ENCODE measurements around the gene VWDE. TPM values are rescaled to one million over a fixed set of nuclear protein-coding genes. Genes with fewer than 3 reads are reported as not detected.

VWDE gene
- total RNA-seq, 1 experiment from 2014 or later, result 9.7 TPM

DNA sequence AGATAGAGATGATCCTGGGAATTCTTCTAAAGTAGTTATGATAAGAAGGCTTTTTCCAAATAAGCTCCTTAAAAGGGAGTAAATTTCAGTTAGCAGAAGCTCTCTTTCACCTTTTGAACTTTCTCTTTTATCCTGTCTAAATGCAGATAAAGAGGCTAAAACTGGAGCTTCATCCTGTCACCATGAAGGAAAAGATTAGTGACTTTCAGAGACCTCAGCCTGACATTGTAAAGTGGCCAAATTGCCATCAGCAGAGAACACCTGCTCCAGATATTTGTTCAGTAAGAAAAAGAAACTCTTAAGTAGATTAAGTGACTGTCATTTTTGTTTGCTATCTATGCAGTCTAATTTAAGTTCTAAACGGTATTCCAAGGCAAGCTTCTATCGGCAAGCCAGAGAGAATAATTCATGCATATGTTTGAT, 18.3 kb downstream of the VWDE start:
- H3K36me3 ChIP-seq (replicated peaks; ENCODE audit: control insufficient read depth, insufficient read depth, low read length), result peaks cover 7% of the 10 kb centered on the region
- no peak overlapping the region for H3K4me3 ChIP-seq (ENCODE audit: insufficient read depth, low read depth, low read length)
- DNase-seq, result no peak
- no peaks in the 10 kb centered on the region for H3K27me3 ChIP-seq (ENCODE audit: control insufficient read depth, insufficient read depth, low read length)

DNA sequence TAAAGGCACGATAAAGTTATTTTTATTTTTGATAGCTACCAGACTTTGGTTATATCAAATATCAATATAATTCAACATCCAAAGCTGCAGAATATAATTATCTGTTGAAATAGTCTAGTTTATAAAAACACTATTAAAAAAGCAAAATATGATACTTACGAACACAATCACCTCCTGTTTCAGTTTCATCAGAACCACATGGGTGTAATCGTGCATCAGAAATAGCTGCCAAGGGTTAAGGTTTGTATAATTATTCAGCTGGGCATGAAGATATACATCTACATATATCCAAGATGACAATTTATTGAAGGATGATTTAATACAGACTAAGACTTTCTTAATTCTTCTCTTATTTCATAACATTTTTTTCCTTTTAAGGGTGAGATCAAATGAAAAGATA, 20.3 kb downstream of the VWDE start:
- Histone ChIP-seq H3K36me3 (replicated peaks; ENCODE audit: control insufficient read depth, insufficient read depth, low read length) (peaks cover 14% of the 10 kb centered on the region), H3K4me3 (ENCODE audit: insufficient read depth, low read depth, low read length) (no peak overlapping the region), H3K27me3 (ENCODE audit: control insufficient read depth, insufficient read depth, low read length) (no peaks in the 10 kb centered on the region)
- DNase-seq, result no peak

DNA sequence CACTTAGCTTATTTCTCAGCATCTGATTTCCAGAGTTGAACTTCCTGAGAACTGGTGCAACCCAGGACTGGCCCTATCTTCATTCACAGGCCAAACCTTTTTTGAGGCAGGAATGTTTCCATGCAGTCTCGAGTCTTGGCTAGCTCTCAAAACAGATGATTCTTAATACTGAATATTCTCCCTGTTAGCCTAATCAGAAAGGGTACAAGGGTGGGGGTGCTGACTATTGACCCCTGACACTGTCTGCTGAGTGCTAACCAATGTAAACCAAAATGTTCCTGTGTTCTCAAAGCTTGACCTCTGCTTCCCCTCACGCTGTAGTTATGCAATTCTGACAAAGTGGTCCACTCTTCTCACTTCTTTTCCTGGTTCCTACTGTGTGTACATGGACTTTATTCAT, 25.3 kb downstream of the VWDE start:
- Histone ChIP-seq H3K4me3 (ENCODE audit: insufficient read depth, low read depth, low read length) (no peak overlapping the region), H3K36me3 (replicated peaks; ENCODE audit: control insufficient read depth, insufficient read depth, low read length) (peaks cover 8% of the 10 kb centered on the region), H3K27me3 (ENCODE audit: control insufficient read depth, insufficient read depth, low read length) (no peaks in the 10 kb centered on the region)
- no peak for DNase-seq

DNA sequence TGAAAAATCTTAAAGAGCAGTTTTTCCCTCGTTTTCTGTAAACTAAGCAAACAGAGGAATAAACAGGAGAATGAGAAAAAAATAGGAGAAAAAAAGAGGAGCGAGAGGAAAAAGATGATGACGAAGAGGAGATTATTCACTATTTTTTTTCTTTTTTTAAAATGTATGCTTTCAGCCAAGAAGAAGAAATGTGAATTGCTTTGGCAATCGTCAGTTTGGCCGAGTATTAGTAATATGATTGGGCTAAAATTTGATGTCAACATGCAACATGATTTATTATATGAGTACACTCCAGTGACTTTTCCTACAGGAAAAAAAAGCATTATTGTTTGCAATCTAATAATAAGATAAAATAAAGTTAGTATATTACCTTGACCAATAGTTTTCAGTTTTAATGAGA, 26.3 kb downstream of the VWDE start:
- no peaks in the 10 kb centered on the region for H3K27me3 ChIP-seq (ENCODE audit: control insufficient read depth, insufficient read depth, low read length)
- DNase-seq, result no peak

DNA sequence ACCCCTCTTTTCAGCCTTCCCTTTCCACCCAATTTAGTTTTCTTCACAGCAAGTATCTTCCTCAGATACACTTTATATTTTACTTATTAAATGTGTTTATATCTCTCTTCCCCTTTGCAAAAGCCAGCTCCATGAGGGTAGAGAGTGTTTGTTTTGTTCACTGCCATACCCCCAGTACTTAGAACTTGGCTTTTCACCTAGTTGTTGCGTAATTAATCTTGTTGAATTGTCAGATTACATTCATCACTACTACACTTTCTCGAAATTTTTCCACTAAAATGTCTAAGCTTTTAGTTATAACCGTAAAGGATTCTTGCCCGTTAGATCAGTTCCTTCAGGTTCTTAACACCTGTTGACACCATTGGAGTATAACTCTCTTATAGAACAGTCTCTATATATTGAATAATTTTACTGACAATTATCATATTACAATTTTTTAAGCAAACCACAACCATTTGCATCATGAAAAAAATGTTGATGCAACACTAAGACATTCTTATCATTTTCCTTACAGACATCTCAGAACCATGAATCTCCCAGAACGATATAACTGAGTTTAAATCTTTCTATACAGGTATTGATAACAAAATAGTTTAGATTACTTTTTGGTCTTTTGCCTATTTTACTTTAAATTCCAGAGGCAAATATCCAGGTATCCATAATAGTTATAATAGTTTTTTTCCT, 29.9 kb downstream of the VWDE start:
- H3K27me3 ChIP-seq (ENCODE audit: control insufficient read depth, insufficient read depth, low read length), result no peaks in the 10 kb centered on the region
- no peak for DNase-seq
- H3K4me3 ChIP-seq (ENCODE audit: insufficient read depth, low read depth, low read length), result no peak overlapping the region
- H3K36me3 ChIP-seq (replicated peaks; ENCODE audit: control insufficient read depth, insufficient read depth, low read length), result peaks cover 11% of the 10 kb centered on the region

More for the DNA sequence above, 26.3 kb downstream of the VWDE start:
- no peak overlapping the region for H3K4me3 ChIP-seq (ENCODE audit: insufficient read depth, low read depth, low read length)
- H3K36me3 ChIP-seq (replicated peaks; ENCODE audit: control insufficient read depth, insufficient read depth, low read length), result peaks cover 10% of the 10 kb centered on the region

DNA sequence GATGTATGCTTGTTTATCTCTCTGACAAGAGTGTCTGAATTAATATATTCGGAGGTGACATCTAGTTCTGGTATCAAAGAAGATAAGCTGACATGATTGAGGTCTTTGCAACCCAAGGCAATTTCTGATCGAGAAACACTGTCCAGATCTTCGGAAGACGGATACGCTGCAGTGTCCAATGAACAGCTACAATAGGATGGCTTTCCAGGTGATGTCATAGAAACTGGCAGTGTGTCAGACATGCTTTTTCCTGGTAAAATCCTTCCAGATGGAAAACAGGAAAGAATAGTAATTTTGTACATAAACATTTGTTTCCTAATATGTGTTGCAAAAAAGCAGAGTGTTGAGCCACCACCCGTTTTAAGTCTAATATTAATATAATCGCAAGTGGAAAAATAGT, 33.4 kb downstream of the VWDE start:
- no peak for DNase-seq
- H3K4me3 ChIP-seq (ENCODE audit: insufficient read depth, low read depth, low read length), result no peak overlapping the region
- no peaks in the 10 kb centered on the region for H3K27me3 ChIP-seq (ENCODE audit: control insufficient read depth, insufficient read depth, low read length)
- H3K36me3 ChIP-seq (replicated peaks; ENCODE audit: control insufficient read depth, insufficient read depth, low read length), result peaks cover 11% of the 10 kb centered on the region

DNA sequence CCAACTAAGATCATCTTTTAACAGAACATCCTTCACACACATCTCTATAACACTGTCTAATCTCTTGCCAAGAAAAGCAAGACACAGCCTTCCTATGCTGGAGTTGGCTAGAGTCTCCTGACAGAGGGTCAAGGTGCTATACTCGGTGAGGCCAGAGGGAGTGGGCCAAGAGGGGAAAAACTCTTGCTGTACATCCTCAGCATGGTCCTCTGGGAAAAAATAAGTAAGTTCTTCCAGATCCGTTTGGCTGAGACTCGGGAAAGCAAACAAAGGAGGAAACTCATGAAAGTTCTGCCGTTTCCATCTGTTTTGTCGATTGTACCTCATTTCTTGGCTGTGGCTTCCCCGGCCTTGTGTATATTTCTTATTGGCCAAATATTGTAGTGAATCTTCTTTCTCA, 33.9 kb downstream of the VWDE start:
- Histone ChIP-seq H3K4me3 (ENCODE audit: insufficient read depth, low read depth, low read length) (no peak overlapping the region), H3K36me3 (replicated peaks; ENCODE audit: control insufficient read depth, insufficient read depth, low read length) (peaks cover 11% of the 10 kb centered on the region), H3K27me3 (ENCODE audit: control insufficient read depth, insufficient read depth, low read length) (no peaks in the 10 kb centered on the region)
- no peak for DNase-seq

DNA sequence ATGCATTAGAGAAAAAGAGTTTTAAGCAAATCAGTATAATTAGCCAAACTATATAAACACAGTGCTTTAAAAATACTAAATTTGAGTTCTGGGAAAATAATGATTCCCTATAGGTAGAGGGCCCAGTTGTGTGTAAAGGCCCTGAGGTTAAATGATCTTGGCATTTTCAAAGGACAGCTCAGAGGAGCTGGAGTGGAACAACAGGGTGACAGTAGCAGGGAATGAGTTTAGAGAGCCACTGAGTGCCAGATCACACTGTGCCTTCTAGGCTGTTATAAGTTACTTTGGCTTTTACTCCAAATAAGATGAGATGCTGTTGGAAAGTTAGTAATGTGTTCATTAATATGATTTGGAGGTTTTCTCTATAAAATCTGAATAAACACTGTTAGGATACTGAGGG, 34.6 kb downstream of the VWDE start:
- DNase-seq, result no peak
- peaks cover 11% of the 10 kb centered on the region for H3K36me3 ChIP-seq (replicated peaks; ENCODE audit: control insufficient read depth, insufficient read depth, low read length)
- no peak overlapping the region for H3K4me3 ChIP-seq (ENCODE audit: insufficient read depth, low read depth, low read length)
- H3K27me3 ChIP-seq (ENCODE audit: control insufficient read depth, insufficient read depth, low read length), result no peaks in the 10 kb centered on the region

DNA sequence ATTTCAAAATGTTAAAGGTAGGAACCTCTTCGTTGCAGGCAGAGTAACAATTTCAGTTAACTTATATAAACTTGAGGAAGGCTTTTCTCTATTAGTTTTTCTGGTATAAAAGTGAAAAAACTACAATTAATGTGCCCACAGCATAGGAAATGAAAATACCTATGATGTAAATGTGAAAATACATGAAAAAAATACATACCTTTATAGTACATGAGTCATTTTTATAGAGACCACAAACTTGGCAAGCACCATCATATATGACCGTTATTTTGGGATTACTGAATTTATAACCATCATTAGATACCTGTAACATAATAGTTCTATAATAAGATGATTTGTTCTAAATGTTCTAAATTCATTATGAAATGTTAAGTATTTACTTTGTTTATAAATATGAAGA, 42.7 kb downstream of the VWDE start:
- H3K27me3 ChIP-seq (ENCODE audit: control insufficient read depth, insufficient read depth, low read length), result no peaks in the 10 kb centered on the region
- H3K4me3 ChIP-seq (ENCODE audit: insufficient read depth, low read depth, low read length), result no peak overlapping the region
- H3K36me3 ChIP-seq (replicated peaks; ENCODE audit: control insufficient read depth, insufficient read depth, low read length), result peaks cover 9% of the 10 kb centered on the region
- DNase-seq, result no peak

DNA sequence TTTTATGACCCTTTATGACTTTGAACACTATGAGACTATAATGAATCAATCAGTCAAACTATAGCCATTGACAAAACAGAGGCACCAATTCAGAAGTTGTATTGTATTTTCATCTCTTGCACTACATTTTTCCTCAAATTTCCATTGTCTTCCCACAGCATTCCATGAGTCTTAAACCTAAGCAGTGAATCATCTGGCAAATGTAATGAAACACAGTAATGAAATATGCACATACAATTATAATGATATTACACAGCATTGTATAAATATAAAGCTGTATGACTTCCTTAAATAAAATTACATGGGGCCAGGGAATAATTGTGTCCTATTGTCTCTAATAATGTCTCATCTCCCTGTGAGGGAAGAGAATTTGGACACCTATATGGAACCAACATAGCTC, 45.0 kb downstream of the VWDE start:
- DNase-seq, result no peak
- no peaks in the 10 kb centered on the region for H3K27me3 ChIP-seq (ENCODE audit: control insufficient read depth, insufficient read depth, low read length)
- H3K36me3 ChIP-seq (replicated peaks; ENCODE audit: control insufficient read depth, insufficient read depth, low read length), result peaks cover 15% of the 10 kb centered on the region
- no peak overlapping the region for H3K4me3 ChIP-seq (ENCODE audit: insufficient read depth, low read depth, low read length)

DNA sequence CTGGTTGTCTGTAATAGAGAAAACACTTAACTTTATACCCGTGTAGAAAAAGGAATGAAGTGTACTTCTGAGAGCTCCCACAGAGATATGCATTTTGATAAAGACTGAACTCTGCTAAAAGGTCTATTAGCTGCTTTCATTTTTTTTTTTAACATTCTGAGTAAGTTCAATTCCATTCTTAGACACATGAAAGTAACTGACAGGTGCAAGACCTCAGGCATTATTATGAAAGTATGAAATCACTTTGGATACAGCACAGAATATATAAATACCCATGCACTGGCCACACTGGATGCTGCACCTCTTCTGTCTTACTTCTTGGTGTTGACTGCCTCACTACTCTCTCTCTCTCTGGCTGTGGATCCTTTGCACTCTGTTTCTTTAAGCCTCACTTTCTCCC, 46.2 kb downstream of the VWDE start:
- Histone ChIP-seq H3K27me3 (ENCODE audit: control insufficient read depth, insufficient read depth, low read length) (no peaks in the 10 kb centered on the region), H3K36me3 (replicated peaks; ENCODE audit: control insufficient read depth, insufficient read depth, low read length) (peaks cover 16% of the 10 kb centered on the region), H3K4me3 (ENCODE audit: insufficient read depth, low read depth, low read length) (no peak overlapping the region)
- no peak for DNase-seq

DNA sequence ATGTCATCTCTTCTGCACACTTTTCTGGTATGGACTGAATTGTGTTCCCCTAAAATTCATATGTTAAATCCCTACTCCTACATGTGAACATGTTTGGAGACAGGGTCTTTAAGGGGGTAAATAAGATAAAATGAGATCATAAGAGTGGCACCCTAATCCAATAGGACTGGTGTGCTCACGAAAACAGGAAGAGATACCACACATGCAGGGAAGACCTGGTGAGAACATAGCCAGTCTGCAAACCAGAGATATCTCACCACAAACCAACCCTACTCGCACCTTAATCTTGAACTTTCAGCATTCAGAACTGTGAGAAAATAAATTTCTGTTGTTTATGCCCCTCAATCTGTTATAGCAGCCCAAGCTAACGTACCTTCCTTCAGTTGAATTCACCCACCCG, 51.8 kb downstream of the VWDE start:
- no peak for DNase-seq
- Histone ChIP-seq H3K27me3 (ENCODE audit: control insufficient read depth, insufficient read depth, low read length) (no peaks in the 10 kb centered on the region), H3K36me3 (replicated peaks; ENCODE audit: control insufficient read depth, insufficient read depth, low read length) (peaks cover 11% of the 10 kb centered on the region), H3K4me3 (ENCODE audit: insufficient read depth, low read depth, low read length) (no peak overlapping the region)

DNA sequence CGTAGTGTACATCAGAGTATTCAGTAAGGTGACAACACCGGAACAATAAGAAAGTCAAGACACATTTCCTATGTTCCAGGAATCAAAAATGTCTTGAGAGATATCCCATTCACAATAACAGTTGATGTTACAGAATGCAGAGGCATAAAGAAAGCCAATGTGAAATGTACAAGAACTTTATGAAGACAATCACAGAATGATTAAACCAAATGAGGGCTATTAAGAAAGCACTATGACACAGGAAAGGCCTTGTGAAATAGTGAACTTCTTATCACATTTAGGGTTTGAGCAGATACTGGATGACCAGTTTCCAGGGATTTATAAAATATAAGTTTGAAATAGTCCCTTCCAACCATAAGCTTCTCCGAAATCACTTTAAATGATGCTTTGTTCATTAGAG, 52.7 kb downstream of the VWDE start:
- H3K4me3 ChIP-seq (ENCODE audit: insufficient read depth, low read depth, low read length), result no peak overlapping the region
- H3K36me3 ChIP-seq (replicated peaks; ENCODE audit: control insufficient read depth, insufficient read depth, low read length), result peaks cover 9% of the 10 kb centered on the region
- no peaks in the 10 kb centered on the region for H3K27me3 ChIP-seq (ENCODE audit: control insufficient read depth, insufficient read depth, low read length)
- no peak for DNase-seq

DNA sequence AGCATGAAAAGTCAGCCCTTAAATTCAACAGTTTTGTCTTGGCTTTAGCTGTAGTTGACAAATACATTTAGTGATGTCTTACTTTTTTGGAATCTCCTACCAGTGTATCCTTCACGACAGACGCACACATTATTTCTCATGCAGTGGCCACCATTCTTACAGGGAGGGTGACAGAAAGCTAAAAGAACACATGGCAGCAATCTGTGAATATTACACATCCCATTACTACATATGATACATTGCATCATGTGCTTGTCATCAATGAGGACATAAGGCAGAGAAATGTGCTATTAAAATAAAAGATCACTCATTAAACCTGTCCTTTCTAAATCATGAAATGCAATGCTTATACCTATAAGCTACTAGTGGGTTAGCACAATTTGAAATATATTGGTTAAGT, 66.6 kb downstream of the VWDE start:
- H3K4me3 ChIP-seq (ENCODE audit: insufficient read depth, low read depth, low read length), result no peak overlapping the region
- no peak for DNase-seq
- peaks cover 7% of the 10 kb centered on the region for H3K36me3 ChIP-seq (replicated peaks; ENCODE audit: control insufficient read depth, insufficient read depth, low read length)
- H3K27me3 ChIP-seq (ENCODE audit: control insufficient read depth, insufficient read depth, low read length), result no peaks in the 10 kb centered on the region

DNA sequence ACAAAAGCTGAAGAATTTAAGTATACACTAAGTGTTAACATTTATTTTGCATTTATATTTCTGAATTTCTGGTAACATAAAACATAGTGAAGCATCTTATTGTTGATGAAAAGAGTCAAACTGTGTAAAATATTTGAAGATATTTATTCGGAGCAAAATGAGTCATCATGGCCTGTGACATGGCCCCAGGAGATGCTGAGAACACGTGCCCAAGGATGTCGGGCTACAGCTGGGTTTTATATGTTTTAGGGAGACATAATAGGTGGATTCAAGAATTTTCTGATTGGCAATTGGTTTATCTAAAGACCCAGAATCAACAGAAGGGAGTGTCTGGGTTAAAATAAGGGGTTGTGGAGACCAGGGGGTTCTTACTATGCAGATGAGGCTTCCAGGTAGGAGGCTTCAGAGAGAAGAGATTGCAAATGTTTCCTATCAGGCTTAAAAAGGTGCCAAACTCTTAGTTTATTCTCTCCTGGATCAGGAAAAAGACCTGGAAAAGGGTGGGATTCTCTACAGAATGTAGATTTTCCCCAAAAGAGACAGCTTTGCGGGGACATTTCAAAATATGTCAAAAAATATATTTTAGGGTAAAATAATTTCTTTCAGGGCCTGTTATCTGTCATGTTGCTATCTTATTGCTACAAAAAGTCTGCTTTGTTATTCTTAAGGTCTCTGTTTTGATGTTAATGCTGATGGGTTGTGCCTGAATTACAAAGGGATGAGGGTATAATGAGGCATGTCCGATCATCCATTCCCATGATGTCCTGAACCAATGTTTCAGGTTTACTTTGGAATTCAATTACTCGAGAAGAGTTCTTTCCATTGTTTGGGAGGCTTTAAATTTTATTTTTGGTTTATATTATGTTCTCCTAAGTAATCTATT, 74.5 kb downstream of the VWDE start:
- DNase-seq, result peak; percentile 6
- Histone ChIP-seq H3K27me3 (ENCODE audit: control insufficient read depth, insufficient read depth, low read length) (no peaks in the 10 kb centered on the region), H3K36me3 (replicated peaks; ENCODE audit: control insufficient read depth, insufficient read depth, low read length) (peaks cover 1% of the 10 kb centered on the region), H3K4me3 (ENCODE audit: insufficient read depth, low read depth, low read length) (no peak overlapping the region)

Measured in H7 (cell line).